ENCODE measurements around the gene MYLK4.

Gene MYLK4

DNA sequence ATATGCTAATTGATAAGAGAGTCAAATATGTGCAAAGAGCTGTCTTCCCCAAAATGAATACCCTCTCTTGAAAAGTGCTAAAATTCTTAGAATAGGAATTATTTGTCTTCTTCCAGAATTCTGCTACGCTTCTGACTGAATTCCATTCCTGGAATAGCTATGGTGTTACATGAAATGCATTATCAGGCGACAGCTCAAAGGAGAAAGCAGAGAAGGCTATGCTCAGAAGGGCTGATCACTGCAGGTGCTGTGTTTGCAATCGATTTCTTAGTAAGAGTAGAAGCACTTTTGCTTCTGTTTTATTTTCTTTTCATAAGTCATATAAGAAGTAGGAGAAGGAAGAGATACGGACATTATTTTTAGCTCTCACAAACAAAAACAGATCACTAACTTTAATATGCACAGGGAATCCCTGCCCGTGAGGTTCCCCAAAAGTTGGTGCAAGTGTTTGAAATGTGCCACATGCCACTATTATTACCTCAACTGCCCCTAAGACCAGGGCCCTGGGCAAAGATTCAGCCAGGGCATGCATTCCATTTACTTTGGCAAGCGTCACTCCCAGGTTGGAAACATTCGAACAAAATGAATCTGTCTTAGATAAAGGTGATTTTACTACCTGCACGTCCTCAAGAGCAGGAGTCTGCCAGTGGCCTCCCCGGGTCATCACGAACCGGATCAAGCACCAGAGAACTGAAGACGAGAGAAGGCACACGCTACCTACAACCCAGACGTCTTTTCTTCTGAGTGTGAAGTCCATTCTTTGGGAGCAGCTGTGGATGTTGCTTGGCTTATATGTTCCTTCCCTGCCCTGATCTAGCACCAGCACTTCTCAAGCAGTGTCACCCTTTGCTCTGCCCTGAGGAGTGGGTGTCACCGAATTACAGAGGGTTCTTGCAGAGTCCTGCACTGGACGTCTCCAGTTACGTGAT is 7.2 kb downstream of the MYLK4 start:
- no peaks in the 10 kb centered on the region for H3K36me3 ChIP-seq (ENCODE audit: control insufficient read depth, insufficient read depth, low read length)
- TF ChIP-seq, protein P1, sequence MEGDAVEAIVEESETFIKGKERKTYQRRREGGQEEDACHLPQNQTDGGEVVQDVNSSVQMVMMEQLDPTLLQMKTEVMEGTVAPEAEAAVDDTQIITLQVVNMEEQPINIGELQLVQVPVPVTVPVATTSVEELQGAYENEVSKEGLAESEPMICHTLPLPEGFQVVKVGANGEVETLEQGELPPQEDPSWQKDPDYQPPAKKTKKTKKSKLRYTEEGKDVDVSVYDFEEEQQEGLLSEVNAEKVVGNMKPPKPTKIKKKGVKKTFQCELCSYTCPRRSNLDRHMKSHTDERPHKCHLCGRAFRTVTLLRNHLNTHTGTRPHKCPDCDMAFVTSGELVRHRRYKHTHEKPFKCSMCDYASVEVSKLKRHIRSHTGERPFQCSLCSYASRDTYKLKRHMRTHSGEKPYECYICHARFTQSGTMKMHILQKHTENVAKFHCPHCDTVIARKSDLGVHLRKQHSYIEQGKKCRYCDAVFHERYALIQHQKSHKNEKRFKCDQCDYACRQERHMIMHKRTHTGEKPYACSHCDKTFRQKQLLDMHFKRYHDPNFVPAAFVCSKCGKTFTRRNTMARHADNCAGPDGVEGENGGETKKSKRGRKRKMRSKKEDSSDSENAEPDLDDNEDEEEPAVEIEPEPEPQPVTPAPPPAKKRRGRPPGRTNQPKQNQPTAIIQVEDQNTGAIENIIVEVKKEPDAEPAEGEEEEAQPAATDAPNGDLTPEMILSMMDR (IDR thresholded peaks at IDR 0.05) = no peak
- no peak overlapping the region for H3K9ac ChIP-seq

DNA sequence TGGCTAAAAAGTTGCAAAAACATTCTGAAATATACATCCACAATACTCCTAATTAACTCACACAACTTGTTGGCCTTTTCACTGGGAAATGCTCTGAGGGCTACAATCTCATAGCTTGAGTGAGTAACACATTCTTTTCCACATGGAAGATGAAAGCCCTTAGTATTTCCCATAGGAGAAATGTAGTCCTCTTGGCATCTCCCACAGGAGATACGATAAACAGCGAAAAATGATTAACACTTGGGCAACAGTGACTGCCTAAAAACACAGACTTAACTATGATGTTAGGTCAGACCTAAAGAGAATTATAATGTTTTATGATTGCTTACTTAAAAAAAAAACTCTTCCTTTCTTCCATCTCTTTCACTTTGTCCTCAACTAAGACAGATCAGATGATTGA is 9.0 kb downstream of the MYLK4 start:
- H3K4me1 ChIP-seq = no peaks in the 10 kb centered on the region

More for the DNA sequence above, 7.2 kb downstream of the MYLK4 start:
- no peak overlapping the region for H3K27ac ChIP-seq
- H3K79me2 ChIP-seq = no peaks in the 10 kb centered on the region
- no peak overlapping the region for H3K4me2 ChIP-seq (ENCODE audit: low read length)
- H3K4me3 ChIP-seq (ENCODE audit: low read depth, low read length) = no peak overlapping the region
- no peaks in the 10 kb centered on the region for H3K9me3 ChIP-seq (ENCODE audit: control insufficient read depth, low read length)
- H2AFZ ChIP-seq = no peak overlapping the region
- no peaks in the 10 kb centered on the region for H3K27me3 ChIP-seq (ENCODE audit: control insufficient read depth, insufficient read depth, low read length)
- H3K4me1 ChIP-seq = no peaks in the 10 kb centered on the region

DNA sequence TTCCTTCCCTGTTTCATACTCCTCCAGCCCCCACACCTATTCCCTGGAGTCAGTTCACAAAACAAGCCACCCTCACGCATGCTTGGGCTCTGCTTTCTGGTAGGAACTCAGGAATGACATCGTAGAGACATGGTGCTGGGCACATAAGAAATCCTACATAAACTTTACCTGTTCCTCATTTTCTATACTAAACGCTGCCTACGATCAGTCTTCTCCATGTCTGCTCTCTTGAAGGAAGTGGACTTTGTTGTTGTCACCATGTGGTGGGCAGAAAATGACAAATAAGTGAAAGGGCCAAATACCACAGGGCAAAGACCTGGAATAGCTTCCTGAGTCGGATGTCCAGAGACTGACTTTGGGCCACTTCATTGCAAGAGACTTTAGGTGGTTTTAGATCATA is 10.1 kb downstream of the MYLK4 start:
- Histone ChIP-seq H3K4me2 (ENCODE audit: low read length) (no peak overlapping the region), H3K4me1 (no peaks in the 10 kb centered on the region), H2AFZ (no peak overlapping the region), H3K9me3 (ENCODE audit: control insufficient read depth, low read length) (no peaks in the 10 kb centered on the region), H3K27me3 (ENCODE audit: control insufficient read depth, insufficient read depth, low read length) (no peaks in the 10 kb centered on the region), H3K4me3 (ENCODE audit: low read depth, low read length) (no peak overlapping the region), H3K27ac (no peak overlapping the region), H3K79me2 (no peaks in the 10 kb centered on the region), H3K9ac (no peak overlapping the region), H3K36me3 (ENCODE audit: control insufficient read depth, insufficient read depth, low read length) (no peaks in the 10 kb centered on the region)
- TF ChIP-seq, protein P1 (IDR thresholded peaks at IDR 0.05) = no peak

More for the DNA sequence above, 9.0 kb downstream of the MYLK4 start:
- no peaks in the 10 kb centered on the region for H3K79me2 ChIP-seq
- H3K27me3 ChIP-seq (ENCODE audit: control insufficient read depth, insufficient read depth, low read length) = no peaks in the 10 kb centered on the region
- no peaks in the 10 kb centered on the region for H3K36me3 ChIP-seq (ENCODE audit: control insufficient read depth, insufficient read depth, low read length)
- H3K9me3 ChIP-seq (ENCODE audit: control insufficient read depth, low read length) = no peaks in the 10 kb centered on the region
- H3K9ac ChIP-seq = no peak overlapping the region
- TF ChIP-seq, protein P1 (IDR thresholded peaks at IDR 0.05) = no peak
- no peak overlapping the region for H3K4me2 ChIP-seq (ENCODE audit: low read length)
- no peak overlapping the region for H3K4me3 ChIP-seq (ENCODE audit: low read depth, low read length)
- no peak overlapping the region for H3K27ac ChIP-seq
- no peak overlapping the region for H2AFZ ChIP-seq

DNA sequence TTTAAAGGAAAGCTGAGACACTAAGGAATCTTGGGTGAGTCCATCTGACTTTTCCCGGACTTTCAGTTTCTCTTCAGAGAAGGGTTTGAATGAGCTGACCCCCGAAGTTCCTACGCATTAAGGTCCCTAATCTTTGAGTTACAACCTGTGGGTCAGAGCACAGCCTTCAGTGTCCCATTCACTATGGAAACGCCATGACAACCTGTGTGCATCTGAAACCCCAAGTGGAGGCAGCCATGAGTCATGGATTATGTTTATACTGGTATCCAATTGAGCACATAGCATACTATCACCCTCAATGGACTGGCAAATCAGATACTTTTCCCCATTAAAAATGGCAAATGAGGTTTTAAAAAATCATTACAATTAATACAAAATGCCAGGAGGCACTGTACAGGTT is 11.4 kb downstream of the MYLK4 start:
- no peak overlapping the region for H3K4me2 ChIP-seq (ENCODE audit: low read length)
- no peaks in the 10 kb centered on the region for H3K4me1 ChIP-seq
- H2AFZ ChIP-seq = no peak overlapping the region
- H3K9me3 ChIP-seq (ENCODE audit: control insufficient read depth, low read length) = no peaks in the 10 kb centered on the region
- H3K9ac ChIP-seq = no peak overlapping the region
- TF ChIP-seq, protein P1 (IDR thresholded peaks at IDR 0.05) = no peak
- no peak overlapping the region for H3K4me3 ChIP-seq (ENCODE audit: low read depth, low read length)
- no peaks in the 10 kb centered on the region for H3K79me2 ChIP-seq
- H3K36me3 ChIP-seq (ENCODE audit: control insufficient read depth, insufficient read depth, low read length) = no peaks in the 10 kb centered on the region
- no peak overlapping the region for H3K27ac ChIP-seq
- H3K27me3 ChIP-seq (ENCODE audit: control insufficient read depth, insufficient read depth, low read length) = no peaks in the 10 kb centered on the region
